Stimulated activated CD4-positive, alpha-beta T cell treated with anti-CD3 and anti-CD28 coated beads, Interleukin-2, amount 100 ng/mL, for 48 hours (primary cell): Measurements from ENCODE around the gene KRTAP9-8.
"Not testable (repeated sequence)": the region's sequence is repeated elsewhere in the genome, so short reads cannot be mapped to it uniquely, and the experiment has no call there.

Experiments
- DNase-seq, 2 donors: peaks; one replicate each; pipeline ENCODE4 v3.0.0-alpha.2; 2020

KRTAP9-8 gene

GRCh38 chr17:41237949-41238437 lies at the start of gene KRTAP9-8:
TSS of gene KRTAP9-8 (plus strand) at chr17:41237999. CDS start at chr17:41238052, 53 bp downstream.
- not testable (repeated sequence) for DNase-seq

GRCh38 chr17:41189837-41190318 lies 47.9 kb upstream of the KRTAP9-8 start, which contains the start of gene KRTAP9-1:
TSS of gene KRTAP9-1 (plus strand) at chr17:41189887. CDS start at chr17:41189887, 0 bp downstream.
- not testable (repeated sequence) for DNase-seq

GRCh38 chr17:41190328-41190727 lies 47.5 kb upstream of the KRTAP9-8 start:
- no peak for DNase-seq

- DNase-seq: no peak
Measured at GRCh38 chr17:41196068-41196467, 41.7 kb upstream of the KRTAP9-8 start.

GRCh38 chr17:41199421-41200078 lies 38.2 kb upstream of the KRTAP9-8 start:
- DNase-seq: no peak

GRCh38 chr17:41211845-41212466 lies 25.8 kb upstream of the KRTAP9-8 start:
- DNase-seq: no peak

- DNase-seq: no peak
Measured at GRCh38 chr17:41212524-41213169, 25.2 kb upstream of the KRTAP9-8 start.

- no peak for DNase-seq
Measured at GRCh38 chr17:41215681-41216080, 22.1 kb upstream of the KRTAP9-8 start.

- no peak for DNase-seq
Measured at GRCh38 chr17:41223821-41224220, 14.0 kb upstream of the KRTAP9-8 start.

- DNase-seq: no peak
Measured at GRCh38 chr17:41226051-41226450, 11.7 kb upstream of the KRTAP9-8 start.

GRCh38 chr17:41226598-41227095 lies 11.2 kb upstream of the KRTAP9-8 start, which contains the start of gene KRTAP9-2:
TSS of gene KRTAP9-2 (plus strand) at chr17:41226648. CDS start at chr17:41226655, 7 bp downstream.
- not testable (repeated sequence) for DNase-seq

- DNase-seq: no peak
Measured at GRCh38 chr17:41230094-41230493, 7.7 kb upstream of the KRTAP9-8 start.

GRCh38 chr17:41231731-41232130 lies 6.1 kb upstream of the KRTAP9-8 start:
- no peak for DNase-seq

- not testable (repeated sequence) for DNase-seq
Measured at GRCh38 chr17:41232399-41233105, 5.2 kb upstream of the KRTAP9-8 start, which contains the start of gene KRTAP9-3. TSS of gene KRTAP9-3 (plus strand) at chr17:41232449. CDS start at chr17:41232502, 53 bp downstream.

- DNase-seq: not testable (repeated sequence)
Measured at GRCh38 chr17:41237116-41237515, 683 bp upstream of the KRTAP9-8 start.

- DNase-seq: not testable (repeated sequence)
Measured at GRCh38 chr17:41246995-41247787, 9.4 kb downstream of the KRTAP9-8 start.

GRCh38 chr17:41249637-41250240 lies 11.9 kb downstream of the KRTAP9-8 start, which contains the start of gene KRTAP9-4:
TSS of gene KRTAP9-4 (plus strand) at chr17:41249687. CDS start at chr17:41249721, 34 bp downstream.
- DNase-seq: not testable (repeated sequence)

GRCh38 chr17:41251261-41251660 lies 13.5 kb downstream of the KRTAP9-8 start:
- no peak for DNase-seq

GRCh38 chr17:41254861-41255260 lies 17.1 kb downstream of the KRTAP9-8 start:
- DNase-seq: no peak

GRCh38 chr17:41255381-41256290 lies 17.8 kb downstream of the KRTAP9-8 start, which contains the start of gene KRTAP9-9:
TSS of gene KRTAP9-9 (plus strand) at chr17:41255384.
- not testable (repeated sequence) for DNase-seq
